Esophagus muscularis mucosa (tissue), 4 donors: ENCODE data around the gene NREP. TPM values are rescaled to one million over a fixed set of nuclear protein-coding genes. Genes with fewer than 3 reads are reported as not detected.

Experiments used
- DNase-seq: peaks from one replicate; pipeline ENCODE4 v3.0.0-alpha.2; 2017; ENCODE audit errors: extremely low spot score
- H3K27ac ChIP-seq, 4 donors: fragments of 200-600 bp; sonication (generic); replicated peaks in 1 of 4; 1 replicate in 3 of 4; 2 replicates in 1 of 4; pipeline ENCODE4 v1.5.1; 2016 to 2019; ENCODE audit warnings: mild to moderate bottlenecking in 1 of 4
- H3K27me3 ChIP-seq, 4 donors: fragments of 200-600 bp; sonication (generic); one replicate each; pipeline versions ENCODE4 v1.5.1 to v1.6.0; 2016 to 2019
- H3K36me3 ChIP-seq, 4 donors: fragments of 200-600 bp; sonication (generic); one replicate each; pipeline ENCODE4 v1.5.1; 2016 to 2019
- H3K4me1 ChIP-seq, 4 donors: fragments of 200-600 bp; sonication (generic); one replicate each; pipeline ENCODE4 v1.5.1; 2016 to 2019
- H3K4me3 ChIP-seq, 4 donors: fragments of 200-600 bp; sonication (generic); 1 replicate in 2 of 4; 2 replicates in 2 of 4; pipeline ENCODE4 v1.5.1; 2016 to 2019; ENCODE audit warnings: mild to moderate bottlenecking in 4 of 4, moderate library complexity in 1 of 4
- H3K9me3 ChIP-seq, 4 donors: fragments of 200-600 bp; sonication (generic); 1 replicate in 3 of 4; 2 replicates in 1 of 4; pipeline ENCODE4 v1.5.1; 2016 to 2019
- EP300 ChIP-seq: sonication (generic); formaldehyde crosslinking; IDR thresholded peaks from one replicate; pipeline ENCODE4 v1.6.1; 2017; ENCODE audit warnings: antibody characterized with exemption
- POLR2A ChIP-seq: fragments of 450-650 bp; IDR thresholded peaks from one replicate; pipeline ENCODE4 v1.6.1; 2017; ENCODE audit warnings: antibody characterized with exemption, moderate library complexity, mild to moderate bottlenecking, low read depth
- POLR2AphosphoS5 ChIP-seq, 2 donors: sonication (generic); formaldehyde crosslinking; IDR thresholded peaks; one replicate each; pipeline ENCODE4 v1.6.1; 2017; ENCODE audit warnings: antibody characterized with exemption in 2 of 2
- WGBS: methylation state at CpG from one replicate; pipeline ENCODE4 v1.1.5; 2018; 5-methylcytosine and 5-hydroxymethylcytosine counted together
- intact Hi-C: fragments of 100-400 bp; cut with DNase I; formaldehyde crosslinking; loops from one replicate; pipeline ENCODE4 v1.15.1; 2023
- total RNA-seq, 4 donors: library from RNA; depleted of rRNA; stranded (reverse); fragments of >200 nt; gene quantifications; one replicate each; pipeline versions ENCODE4 v1.1.0 to v1.2.1, GENCODE V29; 2016
- TF ChIP-seq, protein P1 (sequence below), 3 experiments: fragments of 200-600 bp in 2 of 3; fragments of 450-650 bp in 1 of 3; sonication (generic) in 2 of 3; IDR thresholded peaks; one replicate each; pipeline ENCODE4 v1.5.1; 2017 to 2019; ENCODE audit warnings: antibody characterized with exemption in 3 of 3, mild to moderate bottlenecking in 2 of 3, moderate library complexity in 1 of 3

The NREP gene
- total RNA-seq, 4 donors from 2014 or later = 6.0 to 19.8 (median 10.5) TPM

DNA sequence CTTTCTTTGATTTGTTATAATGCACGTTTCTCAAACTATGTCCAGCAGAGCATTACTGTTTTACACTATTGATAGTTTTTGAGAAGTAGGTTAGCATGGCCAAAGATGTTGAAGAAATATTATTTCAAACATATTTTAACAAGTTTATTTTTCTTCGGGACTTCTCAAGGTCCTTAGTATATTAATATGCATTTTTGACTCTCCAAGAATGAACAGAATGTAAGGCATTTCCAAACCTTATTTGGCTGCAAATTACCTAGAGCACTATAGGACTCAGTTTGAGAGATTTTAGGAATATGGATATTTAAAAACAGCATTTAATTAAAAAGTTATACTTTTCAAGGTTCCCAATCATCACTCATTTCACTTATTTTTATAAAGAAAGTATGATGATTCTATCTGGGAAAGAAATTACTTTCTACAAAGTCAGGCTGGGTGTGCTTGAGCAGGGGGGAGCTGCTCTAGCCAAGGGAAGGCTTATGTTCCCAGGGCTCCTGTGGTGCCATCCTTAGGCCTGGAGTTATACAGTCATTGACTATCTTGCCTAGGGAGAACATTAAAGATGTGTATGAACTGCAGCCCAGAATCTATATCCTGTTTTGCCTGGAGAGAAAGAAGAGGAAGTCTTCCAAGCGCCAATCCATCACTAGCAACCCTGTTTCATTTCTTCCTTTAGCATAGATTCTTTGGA lies 27.6 kb upstream of the NREP start:
- no peak for TF ChIP-seq POLR2AphosphoS5 (IDR thresholded peaks at IDR 0.05)
- TF ChIP-seq EP300 = no peak
- no peak for TF ChIP-seq POLR2A
- TF ChIP-seq, protein P1, sequence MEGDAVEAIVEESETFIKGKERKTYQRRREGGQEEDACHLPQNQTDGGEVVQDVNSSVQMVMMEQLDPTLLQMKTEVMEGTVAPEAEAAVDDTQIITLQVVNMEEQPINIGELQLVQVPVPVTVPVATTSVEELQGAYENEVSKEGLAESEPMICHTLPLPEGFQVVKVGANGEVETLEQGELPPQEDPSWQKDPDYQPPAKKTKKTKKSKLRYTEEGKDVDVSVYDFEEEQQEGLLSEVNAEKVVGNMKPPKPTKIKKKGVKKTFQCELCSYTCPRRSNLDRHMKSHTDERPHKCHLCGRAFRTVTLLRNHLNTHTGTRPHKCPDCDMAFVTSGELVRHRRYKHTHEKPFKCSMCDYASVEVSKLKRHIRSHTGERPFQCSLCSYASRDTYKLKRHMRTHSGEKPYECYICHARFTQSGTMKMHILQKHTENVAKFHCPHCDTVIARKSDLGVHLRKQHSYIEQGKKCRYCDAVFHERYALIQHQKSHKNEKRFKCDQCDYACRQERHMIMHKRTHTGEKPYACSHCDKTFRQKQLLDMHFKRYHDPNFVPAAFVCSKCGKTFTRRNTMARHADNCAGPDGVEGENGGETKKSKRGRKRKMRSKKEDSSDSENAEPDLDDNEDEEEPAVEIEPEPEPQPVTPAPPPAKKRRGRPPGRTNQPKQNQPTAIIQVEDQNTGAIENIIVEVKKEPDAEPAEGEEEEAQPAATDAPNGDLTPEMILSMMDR (IDR thresholded peaks at IDR 0.05) = no peak
- Histone ChIP-seq H3K4me3 (no peak overlapping the region), H3K27ac (no peak overlapping the region), H3K36me3 (no peaks in the 10 kb centered on the region), H3K27me3 (no peaks in the 10 kb centered on the region), H3K4me1 (peaks cover 0 to 7% (median 2%) of the 10 kb centered on the region in 4 donors), H3K9me3 (no peaks in the 10 kb centered on the region)
- WGBS = 71% methylated on average over 3 of the region's 3 CpGs
- DNase-seq = no peak
- intact Hi-C loops = no loop called here

DNA sequence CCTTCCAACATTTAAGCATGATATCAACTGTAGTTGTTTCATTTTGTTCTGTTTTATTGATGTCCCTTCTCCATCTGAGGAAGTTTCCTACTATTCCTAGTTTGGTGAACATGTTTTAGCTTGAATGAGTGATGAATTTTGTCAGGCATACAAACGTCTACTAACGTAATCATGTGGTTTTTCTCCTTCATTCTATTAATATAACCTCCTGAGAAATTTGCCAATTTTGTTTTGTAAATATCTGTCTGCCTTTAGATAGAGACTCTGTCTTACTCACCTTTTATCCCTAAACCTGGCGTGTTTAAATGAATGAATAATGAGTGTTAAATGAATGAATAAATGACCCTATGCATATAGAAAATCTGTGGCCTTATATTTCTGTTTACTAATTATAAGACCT lies 26.5 kb upstream of the NREP start:
- H3K36me3 ChIP-seq = no peaks in the 10 kb centered on the region
- no peak overlapping the region for H3K4me3 ChIP-seq
- no peaks in the 10 kb centered on the region for H3K9me3 ChIP-seq
- peaks cover 0 to 8% (median 2%) of the 10 kb centered on the region in 4 donors for H3K4me1 ChIP-seq
- no peak overlapping the region for H3K27ac ChIP-seq
- H3K27me3 ChIP-seq = no peaks in the 10 kb centered on the region
- TF ChIP-seq POLR2A (no peak), POLR2AphosphoS5 (IDR thresholded peaks at IDR 0.05) (no peak), EP300 (no peak)
- TF ChIP-seq, protein P1 (IDR thresholded peaks at IDR 0.05) = no peak
- no peak for DNase-seq
- 79% methylated on average over 3 of the region's 3 CpGs for WGBS
- intact Hi-C loops = no loop called here

DNA sequence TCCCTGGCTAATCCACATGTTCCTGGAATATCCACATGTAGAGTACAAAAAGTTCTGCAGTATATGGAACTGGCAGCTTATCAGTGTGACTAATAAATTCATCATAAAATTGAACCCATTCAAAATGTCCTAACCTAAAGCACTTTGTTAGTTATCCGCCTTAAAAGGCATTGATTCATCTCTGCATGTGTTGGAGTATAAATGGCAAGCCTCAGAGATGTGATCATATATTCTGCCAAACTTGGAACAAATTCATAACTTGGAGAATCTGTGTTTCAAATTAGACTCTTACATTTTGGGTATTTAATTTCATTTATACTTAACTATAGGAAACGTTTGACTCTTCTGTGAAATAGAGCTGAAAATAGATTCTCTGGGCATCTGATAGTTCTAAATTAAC lies 25.2 kb upstream of the NREP start:
- TF ChIP-seq, protein P1 (IDR thresholded peaks at IDR 0.05) = no peak
- no peak for TF ChIP-seq POLR2AphosphoS5 (IDR thresholded peaks at IDR 0.05)
- TF ChIP-seq EP300 = no peak
- TF ChIP-seq POLR2A = no peak
- H3K4me1 ChIP-seq = peaks cover 0 to 8% (median 2%) of the 10 kb centered on the region in 4 donors
- H3K27me3 ChIP-seq = no peaks in the 10 kb centered on the region
- WGBS = 78% methylated on average over 2 of the region's 2 CpGs
- H3K4me3 ChIP-seq = no peak overlapping the region
- H3K36me3 ChIP-seq = no peaks in the 10 kb centered on the region
- DNase-seq = no peak
- no peaks in the 10 kb centered on the region for H3K9me3 ChIP-seq
- H3K27ac ChIP-seq = no peak overlapping the region
- intact Hi-C loops = no loop called here

DNA sequence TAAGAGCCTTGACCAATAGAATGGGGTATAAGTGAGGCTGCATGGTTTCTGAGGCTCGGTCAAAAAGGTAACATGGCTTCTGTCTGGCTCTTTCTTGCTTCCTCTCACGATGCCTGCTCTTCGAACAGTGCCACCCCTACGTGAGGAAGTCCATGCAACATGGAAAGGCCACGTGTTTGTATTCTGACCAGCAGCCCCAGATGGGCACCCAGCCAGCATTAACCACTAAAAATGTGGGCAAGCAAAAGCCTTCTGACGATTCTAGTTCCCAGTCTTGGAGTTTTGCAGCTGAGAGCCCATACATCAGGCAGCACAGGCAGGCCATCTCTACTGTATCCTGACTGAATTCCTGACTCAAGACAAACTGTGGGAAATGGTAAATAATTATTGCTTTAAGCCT lies 24.2 kb upstream of the NREP start:
- H3K4me1 ChIP-seq = peaks cover 0 to 8% (median 2%) of the 10 kb centered on the region in 4 donors
- H3K36me3 ChIP-seq = no peaks in the 10 kb centered on the region
- no peak for DNase-seq
- no peak for TF ChIP-seq POLR2AphosphoS5 (IDR thresholded peaks at IDR 0.05)
- no peak for TF ChIP-seq POLR2A
- no peak for TF ChIP-seq EP300
- TF ChIP-seq, protein P1 (IDR thresholded peaks at IDR 0.05) = no peak
- no peaks in the 10 kb centered on the region for H3K9me3 ChIP-seq
- intact Hi-C loops = no loop called here
- H3K27ac ChIP-seq = no peak overlapping the region
- no peak overlapping the region for H3K4me3 ChIP-seq
- no peaks in the 10 kb centered on the region for H3K27me3 ChIP-seq
- WGBS = 71% methylated on average over 3 of the region's 6 CpGs

DNA sequence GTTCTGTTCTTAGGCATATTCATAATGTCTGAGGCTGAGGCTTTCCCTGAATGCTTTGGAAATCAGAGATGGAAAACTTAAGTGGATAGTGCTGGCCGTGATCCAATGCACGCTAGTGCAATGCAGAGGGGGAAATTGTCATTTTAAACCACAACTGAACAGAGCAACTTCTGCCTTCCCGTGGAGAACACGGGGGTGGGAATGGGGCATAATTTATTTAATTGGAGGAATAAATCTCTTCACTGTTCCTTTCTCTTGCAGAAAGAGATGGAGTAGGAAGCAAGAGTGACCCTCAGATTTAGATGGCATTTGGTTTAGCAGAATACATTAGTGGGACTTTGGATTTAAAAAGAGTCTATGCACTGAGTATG lies 22.9 kb upstream of the NREP start:
- no peak overlapping the region for H3K27ac ChIP-seq
- TF ChIP-seq POLR2AphosphoS5 (IDR thresholded peaks at IDR 0.05) (no peak), POLR2A (no peak), EP300 (no peak)
- TF ChIP-seq, protein P1 (IDR thresholded peaks at IDR 0.05) = no peak
- DNase-seq = no peak
- H3K36me3 ChIP-seq = no peaks in the 10 kb centered on the region
- no peaks in the 10 kb centered on the region for H3K27me3 ChIP-seq
- peaks cover 0 to 16% (median 9%) of the 10 kb centered on the region in 4 donors for H3K4me1 ChIP-seq
- no peak overlapping the region for H3K4me3 ChIP-seq
- 3% methylated on average over 4 of the region's 4 CpGs for WGBS
- intact Hi-C loops = no loop called here
- no peaks in the 10 kb centered on the region for H3K9me3 ChIP-seq
